Mononuclear cell (primary cell): Measurements from ENCODE around the gene XPOT. TPM values are rescaled to one million over a fixed set of nuclear protein-coding genes. Genes with fewer than 3 reads are reported as not detected.
A peak's percentile ranks its signal among the peaks of the same experiment; 100 is the strongest.

Experiments
- H3K27me3 ChIP-seq: 2 replicates; pipeline ENCODE4 v1.6.0; 2011; ENCODE audit warnings: low read length, control low read depth; ENCODE audit not compliant: insufficient read depth
- H3K4me1 ChIP-seq: 2 replicates; pipeline ENCODE4 v1.5.1; 2011; ENCODE audit warnings: mild to moderate bottlenecking, low read length, control low read depth; ENCODE audit not compliant: insufficient read depth
- H3K4me3 ChIP-seq: 2 replicates; pipeline ENCODE4 v1.5.1; 2011; ENCODE audit warnings: mild to moderate bottlenecking, low read length, moderate library complexity
- H3K9me3 ChIP-seq: 2 replicates; pipeline ENCODE4 v1.5.1; 2011; ENCODE audit warnings: low read depth, mild to moderate bottlenecking, control low read depth, low read length
- total RNA-seq: library from RNA; depleted of rRNA; stranded (reverse); fragments of >200 nt; gene quantifications from one replicate; pipeline ENCODE4 v1.2.3, GENCODE V29; 2012

The XPOT gene
- total RNA-seq, 1 donor = 44.6 TPM

DNA sequence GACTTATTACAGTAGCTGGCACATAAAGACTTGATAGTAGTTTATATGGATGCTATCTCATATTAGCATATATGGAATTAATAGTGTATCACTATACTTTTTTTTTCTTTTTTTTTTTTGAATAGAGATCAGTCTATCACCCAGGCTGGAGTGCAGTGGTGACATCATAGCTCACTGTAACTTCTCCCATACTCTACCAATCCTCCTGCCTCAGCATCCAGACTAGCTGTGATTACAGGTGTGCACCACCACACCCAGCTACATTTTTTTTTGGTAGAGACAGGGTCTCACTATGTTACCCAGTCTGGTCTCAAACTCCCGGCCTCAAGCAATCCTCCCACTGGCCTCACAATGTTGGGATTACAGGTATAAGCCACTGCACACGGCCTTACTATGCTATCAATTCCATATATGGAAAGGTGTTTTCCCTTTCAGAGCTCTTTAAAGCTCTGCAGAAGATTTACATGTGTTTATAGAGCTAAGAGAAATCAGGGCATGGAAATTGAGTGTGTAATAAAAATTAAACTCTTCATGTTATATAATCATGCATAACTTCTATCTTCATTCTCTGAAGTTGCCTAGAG lies 46.0 kb downstream of the XPOT start:
- no peak overlapping the region for H3K4me3 ChIP-seq
- no peaks in the 10 kb centered on the region for H3K27me3 ChIP-seq
- H3K4me1 ChIP-seq = peaks cover 10% of the 10 kb centered on the region
- H3K9me3 ChIP-seq = no peaks in the 10 kb centered on the region

DNA sequence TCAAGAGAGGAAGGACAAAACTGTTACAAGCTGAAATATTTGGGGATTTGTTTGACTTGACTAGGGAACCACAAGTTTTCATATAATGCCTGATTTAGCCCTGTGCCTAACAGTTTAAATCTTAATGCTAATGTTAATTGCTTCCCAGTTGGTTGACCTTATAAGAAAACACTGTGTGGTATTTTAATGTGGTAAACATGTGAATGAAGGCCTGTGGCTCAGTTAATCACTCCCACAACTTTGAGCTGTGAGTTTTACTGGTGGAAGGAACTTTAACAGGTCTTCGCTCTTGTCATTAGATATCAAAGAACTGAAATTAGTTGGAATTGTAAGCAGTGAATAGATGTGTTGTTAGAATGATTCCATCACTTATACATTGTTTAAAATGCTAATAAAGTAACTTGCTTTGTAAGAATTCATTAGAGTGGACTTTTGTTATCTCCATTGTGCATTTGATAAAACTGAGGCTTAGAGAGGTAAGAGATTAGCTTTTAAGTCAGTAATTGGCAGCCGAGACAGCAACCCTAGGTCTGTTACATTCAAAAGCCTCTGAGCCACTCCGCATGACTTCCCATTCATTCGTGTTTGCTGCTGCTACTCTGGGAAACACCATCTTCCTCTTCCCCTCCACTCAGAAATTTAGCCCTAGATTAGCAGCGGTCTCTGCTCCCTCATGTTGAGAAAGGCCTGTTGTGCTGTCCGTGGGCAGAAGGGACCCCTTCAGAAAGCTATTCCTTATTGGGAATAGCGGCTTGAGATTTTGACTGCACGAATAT lies 46.7 kb downstream of the XPOT start:
- H3K27me3 ChIP-seq = no peaks in the 10 kb centered on the region
- H3K4me1 ChIP-seq = peaks cover 13% of the 10 kb centered on the region
- H3K9me3 ChIP-seq = no peaks in the 10 kb centered on the region
- peak overlapping the region; percentile 73 for H3K4me3 ChIP-seq

DNA sequence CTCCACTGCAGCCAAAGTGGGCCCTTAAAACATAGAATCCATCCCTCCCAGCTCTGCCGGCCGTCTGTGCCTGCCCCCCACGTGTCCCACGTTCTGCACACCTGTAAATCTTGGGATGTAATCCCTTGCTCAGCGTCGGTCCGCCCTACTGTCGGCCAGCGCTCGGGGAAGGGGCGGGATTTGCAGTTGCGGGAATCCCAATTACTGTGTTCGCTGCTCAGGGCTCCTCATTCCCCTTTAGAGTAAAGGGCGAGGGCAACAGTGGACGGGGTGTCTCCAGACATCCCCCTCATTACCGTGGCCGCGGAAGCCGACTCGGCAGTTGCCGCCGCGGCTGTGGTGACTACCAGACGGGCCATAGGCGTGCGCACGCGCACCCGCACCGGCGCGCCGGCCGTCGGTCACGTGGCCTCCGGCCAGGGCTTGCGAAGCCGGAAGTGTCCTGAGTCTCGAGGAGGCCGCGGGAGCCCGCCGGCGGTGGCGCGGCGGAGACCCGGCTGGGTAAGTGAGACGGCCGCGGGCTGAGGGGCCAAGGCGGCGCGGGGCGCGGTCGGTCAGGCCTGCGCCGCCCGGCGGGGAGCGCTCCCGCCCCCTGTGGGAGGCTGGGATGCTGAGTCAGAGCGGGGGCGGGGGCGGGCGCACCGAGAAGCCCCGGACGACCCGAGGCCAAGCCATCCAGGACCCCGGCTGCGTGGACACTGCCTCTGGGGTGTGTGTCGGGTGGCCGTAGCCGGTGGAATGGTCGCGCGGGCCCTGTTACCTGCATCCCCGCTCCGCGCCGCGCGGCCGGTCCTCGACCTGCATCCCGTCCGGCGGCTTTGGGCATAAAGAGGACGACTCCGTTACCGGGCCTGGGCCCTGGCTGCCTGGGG lies 47.7 kb downstream of the XPOT start, which contains the start of gene TBK1:
TBK1 (plus strand) TSS at position 434 of the 872 bp plus-strand sequence. CDS start 3,751 bp downstream, outside the sequence.
- Histone ChIP-seq H3K9me3 (no peaks in the 10 kb centered on the region), H3K4me1 (peaks cover 23% of the 10 kb centered on the region), H3K4me3 (peak within 1 kb of the TSS; percentile 73), H3K27me3 (no peaks in the 10 kb centered on the region)

DNA sequence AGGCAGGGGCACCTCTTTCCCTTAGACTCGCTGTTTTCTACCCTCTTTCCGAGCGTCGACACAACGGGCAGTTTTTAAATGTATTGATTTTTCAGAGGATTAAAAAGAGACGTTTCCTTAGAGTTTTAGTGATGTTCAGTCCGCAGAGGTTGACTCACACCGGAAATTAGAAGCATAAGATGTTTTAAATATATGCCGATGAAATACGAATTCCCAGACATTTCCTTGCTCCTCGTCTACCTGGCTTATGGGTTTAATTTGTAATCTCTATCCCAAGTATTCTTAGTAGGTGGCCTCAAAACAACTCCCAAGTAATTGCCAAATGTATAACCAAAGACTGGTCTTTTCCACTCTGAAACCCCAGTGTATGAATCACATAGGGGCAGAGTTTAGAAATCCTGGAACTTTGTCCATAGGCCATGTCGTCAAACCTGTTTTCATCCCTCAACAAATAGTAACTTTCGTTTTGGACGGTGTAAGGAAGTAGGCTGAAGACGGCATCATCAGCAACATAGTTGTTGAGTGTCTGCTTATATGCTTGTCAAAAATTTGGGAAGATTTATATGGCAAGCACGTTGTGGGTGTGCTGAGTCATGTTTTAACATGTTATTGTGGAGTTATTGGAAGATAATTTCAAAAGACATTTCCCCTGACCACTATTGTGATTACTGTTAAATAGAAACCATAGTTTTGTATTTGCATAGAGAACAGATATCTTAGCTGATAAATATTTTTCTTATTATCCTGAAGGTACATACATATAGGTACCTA lies 48.6 kb downstream of the XPOT start:
- no peaks in the 10 kb centered on the region for H3K9me3 ChIP-seq
- no peaks in the 10 kb centered on the region for H3K27me3 ChIP-seq
- H3K4me1 ChIP-seq = peaks cover 27% of the 10 kb centered on the region
- peak overlapping the region; percentile 73 for H3K4me3 ChIP-seq

DNA sequence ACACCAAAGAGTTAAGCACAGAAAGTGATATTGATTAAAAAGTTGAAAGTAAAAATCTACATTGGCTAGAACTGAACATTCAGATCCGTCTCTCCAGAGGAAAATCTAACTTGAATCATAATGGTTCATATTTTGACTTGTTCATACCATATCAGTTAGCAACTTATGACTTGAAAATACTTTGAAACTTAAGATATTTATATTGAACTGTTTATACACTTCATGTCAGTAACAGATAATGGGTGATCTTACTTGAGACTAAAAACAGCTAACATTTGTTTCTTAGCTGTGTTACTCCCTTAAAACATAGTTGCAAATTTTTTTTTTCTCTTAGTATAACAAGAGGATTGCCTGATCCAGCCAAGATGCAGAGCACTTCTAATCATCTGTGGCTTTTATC lies 51.3 kb downstream of the XPOT start:
- H3K9me3 ChIP-seq = no peaks in the 10 kb centered on the region
- no peaks in the 10 kb centered on the region for H3K27me3 ChIP-seq
- H3K4me3 ChIP-seq = no peak overlapping the region
- peaks cover 38% of the 10 kb centered on the region for H3K4me1 ChIP-seq

DNA sequence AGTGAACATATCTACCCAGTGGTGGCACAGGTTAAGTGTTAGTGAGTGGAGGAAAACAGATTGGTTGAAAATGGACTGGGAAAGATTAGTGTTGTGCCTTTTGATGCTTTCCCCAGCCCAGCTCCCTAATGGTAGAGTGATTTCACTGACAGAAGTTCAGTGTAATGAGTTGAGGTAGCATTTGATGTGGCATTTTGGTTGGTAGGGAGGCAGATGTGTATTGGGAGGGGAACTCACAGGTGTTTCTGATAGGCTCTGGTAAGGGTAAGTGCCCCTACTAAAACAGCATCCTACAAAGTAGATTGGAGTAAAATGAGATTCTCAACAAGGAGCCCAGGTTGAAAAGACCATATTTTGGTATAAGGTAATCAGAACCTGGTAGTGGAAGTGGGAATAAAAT lies 51.9 kb downstream of the XPOT start:
- Histone ChIP-seq H3K4me3 (no peak overlapping the region), H3K27me3 (no peaks in the 10 kb centered on the region), H3K4me1 (peaks cover 36% of the 10 kb centered on the region), H3K9me3 (no peaks in the 10 kb centered on the region)

DNA sequence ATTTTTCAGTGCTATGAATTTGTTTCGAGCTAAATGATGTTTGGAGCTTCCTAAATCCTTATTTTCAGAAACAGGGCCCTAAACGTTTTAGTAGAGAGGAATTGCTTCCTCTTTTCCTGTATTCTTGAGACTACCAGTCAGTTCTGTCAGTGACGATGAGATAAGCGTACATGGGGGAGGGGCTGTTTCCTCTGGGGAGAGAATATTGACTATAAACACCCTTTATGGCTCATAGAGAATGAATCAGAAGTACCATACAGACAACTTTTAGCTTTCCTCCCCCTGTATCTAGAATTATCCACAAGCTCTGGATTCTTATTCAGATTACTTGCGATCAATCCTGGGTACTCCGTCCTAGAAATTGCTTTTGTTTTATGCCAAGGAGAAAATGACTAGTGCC lies 52.8 kb downstream of the XPOT start:
- Histone ChIP-seq H3K27me3 (no peaks in the 10 kb centered on the region), H3K4me1 (peaks cover 31% of the 10 kb centered on the region), H3K4me3 (no peak overlapping the region), H3K9me3 (no peaks in the 10 kb centered on the region)

DNA sequence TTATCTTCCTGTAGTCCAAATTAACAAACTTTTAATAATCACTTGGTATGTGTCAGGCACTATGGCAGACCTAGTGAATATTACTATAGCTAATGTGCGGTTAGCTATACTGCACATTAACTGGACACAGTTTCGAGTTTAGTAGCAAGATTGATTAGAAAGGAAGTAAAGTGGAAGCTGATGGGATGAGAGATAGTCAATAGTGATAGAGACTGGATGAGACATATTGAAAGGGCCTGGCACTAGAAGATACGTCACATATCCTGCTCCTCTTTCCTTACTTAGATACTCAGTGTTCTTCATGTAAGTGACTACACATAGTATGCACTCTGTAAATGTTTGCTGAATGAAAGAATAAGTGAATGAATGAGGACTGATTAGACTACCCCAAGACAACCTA lies 53.3 kb downstream of the XPOT start:
- H3K4me3 ChIP-seq = no peak overlapping the region
- H3K4me1 ChIP-seq = peaks cover 31% of the 10 kb centered on the region
- no peaks in the 10 kb centered on the region for H3K9me3 ChIP-seq
- H3K27me3 ChIP-seq = no peaks in the 10 kb centered on the region

DNA sequence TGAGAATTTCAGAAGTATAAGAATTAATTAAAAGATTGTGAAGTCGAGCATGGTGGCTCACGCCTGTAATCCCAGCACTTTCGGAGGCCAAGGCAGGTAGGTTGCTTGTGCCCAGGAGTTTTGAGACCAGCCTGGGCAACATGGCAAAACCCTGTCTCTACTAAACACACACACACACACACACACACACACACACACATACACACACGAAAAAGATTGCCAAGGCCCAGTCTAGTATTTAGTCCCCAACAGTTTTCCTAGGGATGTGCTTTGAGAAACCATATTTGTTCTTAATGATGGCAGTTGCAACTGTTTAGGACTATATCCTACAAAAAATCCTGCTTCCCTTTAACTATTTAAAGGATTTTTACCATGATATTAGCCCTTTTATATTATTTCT lies 53.7 kb downstream of the XPOT start:
- no peak overlapping the region for H3K4me3 ChIP-seq
- no peaks in the 10 kb centered on the region for H3K9me3 ChIP-seq
- peaks cover 31% of the 10 kb centered on the region for H3K4me1 ChIP-seq
- no peaks in the 10 kb centered on the region for H3K27me3 ChIP-seq

DNA sequence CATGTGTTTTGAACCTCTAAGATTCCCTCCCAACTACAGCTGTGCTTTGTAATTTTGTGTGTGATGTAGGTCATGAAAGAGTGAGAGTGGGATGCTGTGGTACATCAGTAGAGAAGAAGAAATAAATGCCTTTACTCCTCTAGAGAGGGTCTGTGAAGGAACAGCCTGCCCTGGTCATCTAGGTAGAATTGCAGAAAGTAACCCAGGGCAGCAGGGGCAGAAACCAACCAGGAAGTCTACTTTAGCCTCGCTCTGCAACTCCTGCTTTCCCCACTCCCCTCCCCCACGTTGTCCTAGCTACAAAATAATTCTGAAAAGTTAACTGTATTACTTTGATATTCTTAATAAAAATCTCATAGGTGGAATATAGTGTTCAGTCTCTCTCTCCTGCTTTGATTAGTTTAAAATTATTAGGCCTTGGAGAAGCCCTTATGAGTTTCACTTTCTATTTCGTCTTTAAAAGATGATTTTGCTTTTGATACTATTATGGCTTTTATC lies 55.3 kb downstream of the XPOT start:
- H3K4me1 ChIP-seq = peaks cover 28% of the 10 kb centered on the region
- H3K27me3 ChIP-seq = no peaks in the 10 kb centered on the region
- H3K9me3 ChIP-seq = no peaks in the 10 kb centered on the region
- H3K4me3 ChIP-seq = peak overlapping the region; percentile 8

DNA sequence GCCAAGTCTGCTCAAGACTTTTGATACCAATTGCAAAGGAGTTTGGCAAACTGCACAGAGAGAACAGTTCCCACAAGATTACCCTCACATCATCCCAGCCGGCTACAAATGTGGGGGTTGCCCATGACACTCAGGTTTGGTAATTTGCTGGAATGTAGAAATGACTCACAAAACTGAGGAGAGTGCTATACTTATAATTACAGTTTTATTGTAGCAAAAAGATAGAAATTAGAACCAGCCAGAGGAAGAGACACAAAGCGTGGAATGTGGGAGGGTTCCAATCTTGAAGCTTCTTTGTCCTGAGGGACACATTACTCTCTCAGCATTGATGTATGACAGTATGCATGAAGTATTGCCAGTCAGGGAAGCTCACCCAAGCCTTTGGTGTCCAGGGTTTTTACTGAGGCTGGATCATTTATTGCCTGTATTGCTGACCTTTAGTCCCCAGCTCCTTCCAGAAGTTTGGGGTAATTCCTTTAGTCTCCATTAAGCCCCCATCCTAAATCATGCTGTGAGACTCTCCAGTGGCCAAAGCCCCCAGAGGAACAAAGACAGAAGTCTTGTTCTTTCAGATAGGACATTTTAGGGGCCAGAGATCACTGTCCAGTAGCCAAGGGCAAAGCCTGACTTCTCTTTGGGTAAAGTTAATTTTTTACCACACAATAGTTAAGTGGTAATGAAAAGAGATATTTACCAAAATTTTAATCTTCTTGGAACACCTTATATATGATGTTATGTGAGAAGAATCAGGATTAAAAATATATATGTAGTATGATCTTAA lies 57.6 kb downstream of the XPOT start:
- Histone ChIP-seq H3K4me1 (peaks cover 16% of the 10 kb centered on the region), H3K4me3 (no peak overlapping the region), H3K27me3 (no peaks in the 10 kb centered on the region), H3K9me3 (no peaks in the 10 kb centered on the region)

DNA sequence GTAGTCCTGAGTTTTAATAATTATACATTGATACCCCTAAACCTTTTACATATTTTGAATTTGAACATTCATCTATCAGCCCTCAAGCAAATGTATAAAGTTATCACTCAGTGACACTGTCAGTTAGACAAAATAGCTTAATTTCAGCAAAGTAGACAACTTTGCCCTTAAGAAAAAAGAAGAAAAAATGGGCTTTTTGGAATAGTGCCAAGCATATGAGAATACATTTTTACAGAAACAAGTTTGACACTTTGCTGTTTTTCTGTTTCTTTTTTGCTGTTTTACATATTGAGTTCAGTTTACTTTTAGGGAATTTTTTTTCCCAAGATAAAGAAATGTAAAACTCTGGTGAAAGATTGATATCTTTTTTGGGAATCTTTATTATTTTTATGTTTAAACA lies 62.0 kb downstream of the XPOT start:
- H3K9me3 ChIP-seq = no peaks in the 10 kb centered on the region
- H3K4me3 ChIP-seq = no peak overlapping the region
- H3K27me3 ChIP-seq = no peaks in the 10 kb centered on the region
- no peaks in the 10 kb centered on the region for H3K4me1 ChIP-seq

DNA sequence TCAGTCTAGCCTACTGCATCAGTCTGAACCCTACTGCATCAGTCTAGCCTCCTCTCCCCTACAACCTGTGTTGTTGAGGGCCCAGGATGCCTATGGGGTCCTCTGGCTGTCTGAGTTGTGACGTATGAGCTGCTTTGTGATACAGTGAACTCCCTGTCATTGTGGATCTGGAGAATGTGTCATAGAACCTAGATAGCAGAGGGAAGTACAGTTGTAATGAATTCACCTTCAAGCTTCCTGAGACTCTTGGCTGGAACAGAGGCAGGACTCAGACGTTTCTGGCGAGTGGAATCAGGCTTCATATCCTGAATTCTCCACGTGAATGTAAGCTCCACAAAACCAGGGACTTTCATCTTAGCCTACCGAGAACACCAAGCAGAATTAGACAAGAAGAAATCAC lies 64.8 kb downstream of the XPOT start:
- Histone ChIP-seq H3K27me3 (no peaks in the 10 kb centered on the region), H3K4me3 (no peak overlapping the region), H3K4me1 (no peaks in the 10 kb centered on the region)

More for the DNA sequence above, 64.8 kb downstream of the XPOT start:
- H3K9me3 ChIP-seq = no peaks in the 10 kb centered on the region
